NCI-H524 treated with DMSO at 0.1 percent for 48 hours (cell line): ENCODE results near the gene SCRT2.
"Not testable (repeated sequence)": the region's sequence is repeated elsewhere in the genome, so short reads cannot be mapped to it uniquely, and the experiment has no call there.

Experiments
- DNase-seq: peaks from one replicate; lab custom pipeline; 2025; lab: John Stamatoyannopoulos, UW

SCRT2 gene

DNA sequence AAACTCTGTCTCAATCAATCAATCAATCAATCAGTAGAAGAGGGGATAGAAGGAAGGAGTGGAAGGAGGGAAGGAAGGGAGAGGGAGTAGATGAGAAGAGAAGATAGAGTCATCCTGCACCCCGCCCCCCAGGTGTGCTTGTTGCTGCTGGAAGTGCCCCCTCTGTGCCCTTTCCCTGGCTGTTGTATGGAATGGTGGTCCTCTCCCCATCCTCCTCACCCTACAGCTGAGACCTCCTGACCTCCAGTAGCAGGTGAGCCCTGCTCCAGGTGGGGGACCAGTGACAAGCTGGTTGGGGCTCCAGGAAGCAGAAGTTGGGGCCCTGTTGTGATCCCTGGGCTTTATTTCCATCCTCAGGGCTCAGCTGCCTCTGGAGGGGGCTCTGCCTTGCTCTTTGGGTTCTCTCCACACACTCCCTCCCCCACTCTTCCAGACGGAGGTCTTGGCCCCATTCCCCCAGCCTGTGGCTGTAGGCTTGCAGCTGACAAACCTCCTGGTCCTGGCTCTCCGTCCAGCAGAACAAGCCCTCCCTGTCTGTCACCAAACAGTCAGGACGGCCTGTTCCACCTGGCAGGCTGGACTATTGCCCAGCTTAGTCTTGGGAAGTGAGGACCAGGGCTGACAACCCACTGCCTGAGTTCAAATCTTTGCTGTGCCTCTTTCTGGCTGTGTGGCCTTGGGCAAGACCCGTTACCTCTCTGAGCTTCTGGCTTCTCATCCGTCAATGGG is 26.0 kb upstream of the SCRT2 start:
- DNase-seq = no peak

GRCh38 chr20:699811-700338 is 24.3 kb upstream of the SCRT2 start:
- DNase-seq = no peak

- no peak for DNase-seq
These were observed 23.7 kb upstream of the SCRT2 start for GRCh38 chr20:699342-699741.

DNA sequence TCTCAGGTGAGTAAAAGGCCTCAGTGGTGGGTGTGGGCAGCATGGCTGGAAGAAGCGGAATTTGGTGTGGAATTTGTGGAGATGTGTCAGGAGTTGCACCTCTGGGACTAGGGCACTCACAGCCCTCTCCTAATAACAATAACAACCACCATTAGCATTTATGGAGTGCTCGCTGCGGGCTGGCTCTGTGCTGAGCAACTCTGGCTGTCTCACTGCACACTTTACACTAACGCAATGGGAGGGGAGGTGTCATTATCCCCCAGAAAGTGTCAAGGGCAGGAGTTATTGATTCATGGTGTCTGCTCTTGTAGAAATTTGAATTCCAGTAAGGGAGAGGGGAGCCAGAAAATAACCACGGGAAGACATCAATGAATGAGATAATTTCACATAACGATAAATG is 22.7 kb upstream of the SCRT2 start:
- DNase-seq = no peak

GRCh38 chr20:697826-698225 is 22.2 kb upstream of the SCRT2 start:
- DNase-seq = no peak

- no peak for DNase-seq
These were observed 19.7 kb upstream of the SCRT2 start for GRCh38 chr20:695165-695866.

DNA sequence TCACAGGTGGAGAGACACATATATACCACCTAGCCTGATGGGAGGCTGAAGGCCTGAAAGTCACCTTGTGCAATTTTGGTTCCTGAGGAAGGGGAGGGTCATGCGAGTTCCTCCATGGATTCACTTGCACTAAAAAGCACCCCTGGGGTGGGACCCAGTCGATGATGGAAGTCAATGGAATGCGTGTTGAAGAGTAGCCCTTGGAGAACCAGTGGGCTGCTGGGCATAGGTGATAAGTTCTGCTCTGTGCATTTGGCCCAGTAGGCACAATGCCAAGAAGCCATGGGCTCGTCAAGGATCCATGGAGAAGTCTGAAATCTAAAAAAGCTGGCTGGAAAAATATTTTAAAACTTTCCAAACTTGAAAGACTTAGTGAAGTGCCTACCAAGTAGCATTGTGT is 18.9 kb upstream of the SCRT2 start:
- DNase-seq = no peak

DNA sequence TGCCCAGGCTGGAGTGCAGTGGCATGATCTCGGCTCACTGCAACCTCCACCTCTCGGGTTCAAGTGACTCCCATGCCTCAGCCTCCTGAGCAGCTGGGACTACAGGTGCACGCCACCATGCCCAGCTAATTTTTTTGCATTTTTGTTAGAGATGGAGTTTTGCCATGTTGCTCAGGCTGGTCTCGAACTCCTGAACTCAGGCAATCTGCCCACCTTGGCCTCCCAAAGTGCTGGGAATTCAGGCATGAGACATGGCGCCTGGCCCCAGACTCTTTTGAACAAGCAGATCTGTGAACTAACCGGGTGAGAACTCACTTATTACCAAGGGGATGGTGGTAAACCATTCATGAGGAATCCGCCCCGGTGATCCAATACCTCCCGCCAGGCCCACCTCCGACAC is 18.2 kb upstream of the SCRT2 start:
- DNase-seq = not testable (repeated sequence)

GRCh38 chr20:692044-692443 is 16.4 kb upstream of the SCRT2 start:
- DNase-seq = no peak

GRCh38 chr20:689947-690346 is 14.3 kb upstream of the SCRT2 start:
- DNase-seq = no peak

- no peak for DNase-seq
These were observed 13.7 kb upstream of the SCRT2 start for GRCh38 chr20:689348-689747.

GRCh38 chr20:688809-689212 is 13.2 kb upstream of the SCRT2 start:
- no peak for DNase-seq

DNA sequence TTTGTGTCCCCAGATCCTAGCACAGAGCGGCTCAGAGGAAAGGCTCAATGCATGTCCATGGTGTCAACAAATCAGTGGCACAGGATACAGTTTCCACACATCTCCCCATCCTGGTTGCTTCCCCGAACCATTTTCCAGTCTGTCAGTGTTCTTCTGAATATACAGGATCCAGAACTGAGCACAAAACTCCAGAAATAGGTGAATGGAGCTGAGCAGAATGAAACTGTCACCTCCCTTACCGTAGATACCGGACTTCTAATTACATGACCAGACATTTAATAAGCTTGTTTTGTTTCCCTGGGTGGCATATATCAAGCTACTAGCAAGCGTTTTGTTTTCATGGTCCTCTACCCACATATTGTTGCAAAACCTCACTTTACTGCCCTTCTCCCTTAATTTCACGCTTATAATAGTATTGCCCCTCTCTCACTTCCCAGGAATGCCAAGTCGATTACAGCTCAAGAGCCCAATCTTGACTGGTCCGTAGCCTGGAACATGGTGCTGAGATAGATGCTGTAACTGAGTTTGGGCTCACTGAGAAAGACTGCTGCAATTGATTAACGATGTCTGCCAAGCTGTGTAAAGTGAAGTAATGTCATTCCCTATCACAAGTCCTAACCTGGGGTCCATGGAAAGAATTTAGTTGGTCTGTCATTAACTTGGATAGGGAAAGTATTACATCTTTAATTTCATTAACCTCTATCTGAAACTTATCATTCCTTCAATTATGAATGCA is 12.0 kb upstream of the SCRT2 start:
- DNase-seq = no peak

DNA sequence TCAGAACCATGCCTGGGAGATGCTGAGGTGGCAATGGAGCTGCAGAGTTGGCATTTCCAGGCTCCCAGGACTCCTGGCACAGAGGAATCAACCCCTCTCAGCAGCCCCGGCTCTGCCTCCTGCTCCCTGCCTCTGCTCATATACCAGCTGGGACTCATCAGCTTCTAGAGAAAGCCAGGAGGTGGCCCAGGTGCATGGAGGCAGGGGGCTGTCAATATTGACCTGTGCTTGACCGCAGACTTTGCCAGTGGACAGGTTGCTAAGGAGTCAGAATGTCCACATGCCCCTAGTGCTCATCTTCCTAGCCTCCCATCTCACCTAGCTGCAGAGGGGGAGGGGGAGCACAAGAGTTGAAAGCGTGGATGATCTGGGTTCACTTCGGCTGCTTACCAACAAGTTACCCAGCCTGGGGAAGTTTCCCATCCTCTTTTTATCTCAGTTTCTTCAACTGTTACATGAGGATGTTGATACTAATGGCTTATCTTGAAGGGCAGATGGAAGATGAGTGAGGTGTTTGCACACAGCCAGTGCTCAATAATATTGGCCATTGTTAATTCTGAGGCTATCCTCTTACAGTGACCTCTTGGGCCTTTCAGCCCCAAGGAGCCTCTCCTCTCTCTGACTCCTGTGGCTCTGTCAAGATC is 9.2 kb upstream of the SCRT2 start:
- no peak for DNase-seq

DNA sequence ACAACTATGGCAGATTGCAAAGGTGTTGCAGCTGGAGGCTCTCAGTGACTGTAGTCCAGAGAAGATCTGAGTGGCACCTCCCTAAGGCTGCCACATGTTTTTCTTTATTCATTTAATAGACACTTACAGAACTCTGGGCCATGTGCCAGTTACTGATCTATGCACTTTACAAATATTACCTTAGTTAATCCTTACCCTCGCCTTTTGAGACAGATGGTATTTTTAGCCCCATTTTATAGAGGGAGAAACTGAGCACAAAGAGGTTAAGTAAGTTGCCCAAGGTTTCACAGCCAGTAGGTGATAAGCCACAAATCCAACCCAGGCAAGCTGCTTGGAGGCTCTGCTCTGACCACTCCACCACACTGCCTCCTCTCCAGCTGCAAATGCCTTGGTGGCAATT is 6.5 kb upstream of the SCRT2 start:
- peak; percentile 58 for DNase-seq

DNA sequence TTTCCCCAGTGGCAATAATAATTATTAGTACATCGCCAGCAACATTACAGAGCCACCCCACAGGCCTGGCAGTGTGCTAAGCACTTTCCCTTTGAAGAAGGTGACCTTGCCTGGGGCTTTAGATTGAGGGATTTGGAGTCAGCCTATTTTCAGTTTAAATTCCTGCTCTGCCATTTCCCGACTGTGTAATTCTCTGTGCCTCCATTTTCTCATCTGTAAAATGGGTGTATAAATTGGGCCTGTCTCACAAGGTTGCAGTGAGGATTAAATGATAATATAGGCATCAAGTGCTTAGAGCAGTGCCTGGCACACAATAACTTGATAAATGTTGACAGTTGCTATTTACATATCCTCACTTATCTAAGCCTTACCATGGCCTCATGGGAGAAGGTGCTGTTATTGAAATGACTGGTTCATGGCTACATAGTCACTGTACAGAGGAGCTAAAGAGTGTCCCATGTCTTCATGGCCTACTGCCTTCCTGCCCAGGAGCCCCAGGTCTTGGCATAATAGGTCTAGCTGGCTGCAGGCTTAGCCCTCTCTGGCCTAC is 5.1 kb upstream of the SCRT2 start:
- no peak for DNase-seq

DNA sequence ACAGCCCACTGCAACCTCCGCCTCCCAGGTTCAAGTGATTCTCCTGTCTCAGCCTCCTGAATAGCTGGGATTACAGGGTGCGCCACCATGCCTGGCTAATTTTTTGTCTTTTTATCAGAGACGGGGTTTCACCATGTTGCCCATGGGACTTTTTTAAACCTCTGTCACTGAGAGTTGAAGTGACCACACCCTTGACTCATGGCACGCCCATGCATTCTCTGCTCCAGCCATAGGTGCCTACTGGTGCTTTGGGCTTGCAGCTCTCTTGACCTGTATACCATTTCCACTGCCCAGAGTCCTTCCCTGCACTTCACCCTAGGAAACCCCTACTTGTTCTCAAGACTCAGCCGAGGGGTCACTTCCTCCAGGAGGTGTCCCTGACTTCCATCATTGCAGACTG is 2.4 kb upstream of the SCRT2 start:
- DNase-seq = no peak

GRCh38 chr20:676967-677366 is 1.4 kb upstream of the SCRT2 start:
- no peak for DNase-seq

DNA sequence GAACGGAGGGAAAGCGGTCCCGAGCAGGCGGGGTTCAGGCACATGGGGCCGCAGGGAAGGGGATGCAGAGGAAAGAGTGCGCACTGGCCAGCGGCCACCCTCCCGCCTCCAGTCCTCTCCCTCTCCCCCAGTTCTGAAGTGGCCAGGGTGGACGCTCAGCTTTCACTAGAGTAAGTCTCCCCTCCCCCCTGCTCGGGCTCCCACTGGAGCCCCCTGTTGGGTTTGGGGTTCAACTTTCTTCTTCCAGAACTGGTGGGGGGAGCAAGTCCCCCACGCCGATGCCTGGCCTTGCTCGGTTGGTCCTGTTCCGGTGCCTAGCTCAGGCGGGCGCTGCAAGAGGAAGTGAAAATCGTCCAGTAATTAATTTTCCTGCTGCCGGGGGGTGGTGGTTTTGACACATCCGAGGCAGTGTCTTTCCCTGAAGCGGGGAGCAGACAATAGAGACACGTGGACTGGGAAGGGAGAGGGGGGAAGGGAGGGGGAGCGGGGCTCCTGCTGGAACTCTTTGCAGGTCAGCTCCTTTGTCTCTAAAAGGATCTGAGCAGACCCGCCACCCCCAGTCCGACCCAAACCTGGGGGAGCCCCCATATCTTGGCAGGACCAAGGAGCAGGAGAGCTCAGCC is 824 bp upstream of the SCRT2 start:
- no peak for DNase-seq

- DNase-seq = no peak
These were observed 559 bp downstream of the SCRT2 start for GRCh38 chr20:675033-675452.

GRCh38 chr20:673603-674001 is 2.0 kb downstream of the SCRT2 start:
- no peak for DNase-seq
